Upper lobe of left lung (tissue), 4 donors: ENCODE data around the gene KRTAP10-2.

Experiments
- POLR2A ChIP-seq, 4 donors: fragments of 450-650 bp; IDR thresholded peaks; one replicate each; pipeline ENCODE4 v1.5.1; 2016 to 2017; ENCODE audit warnings: antibody characterized with exemption in 4 of 4, mild to moderate bottlenecking in 2 of 4
- POLR2AphosphoS5 ChIP-seq, 2 donors: sonication (generic); formaldehyde crosslinking; IDR thresholded peaks; one replicate each; pipeline ENCODE4 v1.5.1; 2017; ENCODE audit warnings: antibody characterized with exemption in 2 of 2
- TF ChIP-seq, protein P1 (sequence below), 6 experiments: fragments of 450-650 bp in 4 of 6; fragments of 200-600 bp in 2 of 6; sonication (generic) in 2 of 6; IDR thresholded peaks; one replicate each; pipeline ENCODE4 v1.5.1; 2016 to 2019; ENCODE audit warnings: antibody characterized with exemption in 6 of 6

DNA sequence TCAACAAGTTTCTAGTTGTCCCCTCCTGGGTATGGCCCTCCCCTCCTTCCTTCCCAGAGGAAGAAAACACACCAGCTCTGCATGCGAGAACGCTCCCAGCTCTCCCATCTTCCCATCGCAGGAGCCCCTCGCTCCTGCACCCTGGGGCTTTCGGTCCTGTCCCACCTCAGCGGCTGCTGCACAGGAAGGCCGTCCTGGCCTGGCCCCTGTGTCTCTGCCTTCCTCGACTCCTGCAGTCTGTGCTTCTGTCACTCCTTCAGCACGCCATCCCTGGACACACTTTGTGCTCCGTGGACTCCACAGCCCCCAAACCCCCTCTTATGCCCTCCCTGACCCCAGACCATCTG lies 34.5 kb downstream of the KRTAP10-2 start:
- TF ChIP-seq, protein P1, sequence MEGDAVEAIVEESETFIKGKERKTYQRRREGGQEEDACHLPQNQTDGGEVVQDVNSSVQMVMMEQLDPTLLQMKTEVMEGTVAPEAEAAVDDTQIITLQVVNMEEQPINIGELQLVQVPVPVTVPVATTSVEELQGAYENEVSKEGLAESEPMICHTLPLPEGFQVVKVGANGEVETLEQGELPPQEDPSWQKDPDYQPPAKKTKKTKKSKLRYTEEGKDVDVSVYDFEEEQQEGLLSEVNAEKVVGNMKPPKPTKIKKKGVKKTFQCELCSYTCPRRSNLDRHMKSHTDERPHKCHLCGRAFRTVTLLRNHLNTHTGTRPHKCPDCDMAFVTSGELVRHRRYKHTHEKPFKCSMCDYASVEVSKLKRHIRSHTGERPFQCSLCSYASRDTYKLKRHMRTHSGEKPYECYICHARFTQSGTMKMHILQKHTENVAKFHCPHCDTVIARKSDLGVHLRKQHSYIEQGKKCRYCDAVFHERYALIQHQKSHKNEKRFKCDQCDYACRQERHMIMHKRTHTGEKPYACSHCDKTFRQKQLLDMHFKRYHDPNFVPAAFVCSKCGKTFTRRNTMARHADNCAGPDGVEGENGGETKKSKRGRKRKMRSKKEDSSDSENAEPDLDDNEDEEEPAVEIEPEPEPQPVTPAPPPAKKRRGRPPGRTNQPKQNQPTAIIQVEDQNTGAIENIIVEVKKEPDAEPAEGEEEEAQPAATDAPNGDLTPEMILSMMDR (IDR thresholded peaks at IDR 0.05): no peak
- TF ChIP-seq POLR2A (IDR thresholded peaks at IDR 0.05) (no peak), POLR2AphosphoS5 (IDR thresholded peaks at IDR 0.05) (no peak)
